ENCODE results near the gene DLG2.

Gene DLG2

DNA sequence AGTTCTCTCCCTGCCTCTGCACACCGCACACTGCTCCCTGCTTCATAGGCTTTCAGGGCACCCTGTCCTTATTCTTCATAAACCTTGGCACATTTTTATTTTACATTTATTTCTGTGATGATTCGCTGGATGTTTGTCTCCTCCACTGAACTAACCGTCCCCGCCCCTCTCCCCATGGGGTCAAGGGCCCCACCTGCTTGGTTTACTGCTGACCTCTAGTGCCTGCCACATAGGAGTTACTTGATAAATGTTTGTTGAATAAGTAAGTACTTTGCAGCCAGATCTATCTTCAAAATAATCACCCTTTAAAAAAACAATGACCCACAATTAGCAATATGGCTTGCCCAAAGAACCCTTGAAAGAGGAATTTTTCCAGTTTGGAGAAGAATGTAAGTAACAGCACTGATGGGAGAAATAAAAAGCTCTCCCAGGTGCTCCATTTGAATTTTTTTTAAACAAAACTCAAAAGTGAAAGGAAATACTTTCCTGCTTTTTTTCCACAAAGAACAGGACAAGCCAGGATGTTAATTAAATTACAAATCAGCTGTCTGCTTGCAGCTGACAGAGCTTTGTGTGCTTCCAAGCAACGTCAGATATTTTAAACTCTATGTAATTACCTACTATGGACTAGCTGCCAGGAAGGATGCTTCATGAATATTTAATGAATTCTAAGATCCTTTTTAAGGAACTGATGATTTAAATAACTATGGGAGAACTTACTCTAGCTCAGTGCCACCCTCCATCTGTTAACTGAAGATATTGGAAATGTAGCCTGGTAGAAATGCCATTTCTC, 1083.6 kb downstream of the DLG2 start:
- peaks cover 15% of the 10 kb centered on the region for H3K27me3 Mint-ChIP-seq (ENCODE audit: low read depth, poor library complexity)
- no peak overlapping the region for H3K4me3 Mint-ChIP-seq
- DNase-seq, result peak; percentile 14
- H3K36me3 Mint-ChIP-seq (ENCODE audit: low read depth), result no peaks in the 10 kb centered on the region
- H3K4me1 Mint-ChIP-seq, result peaks cover 6% of the 10 kb centered on the region
- TF ChIP-seq, protein P1, sequence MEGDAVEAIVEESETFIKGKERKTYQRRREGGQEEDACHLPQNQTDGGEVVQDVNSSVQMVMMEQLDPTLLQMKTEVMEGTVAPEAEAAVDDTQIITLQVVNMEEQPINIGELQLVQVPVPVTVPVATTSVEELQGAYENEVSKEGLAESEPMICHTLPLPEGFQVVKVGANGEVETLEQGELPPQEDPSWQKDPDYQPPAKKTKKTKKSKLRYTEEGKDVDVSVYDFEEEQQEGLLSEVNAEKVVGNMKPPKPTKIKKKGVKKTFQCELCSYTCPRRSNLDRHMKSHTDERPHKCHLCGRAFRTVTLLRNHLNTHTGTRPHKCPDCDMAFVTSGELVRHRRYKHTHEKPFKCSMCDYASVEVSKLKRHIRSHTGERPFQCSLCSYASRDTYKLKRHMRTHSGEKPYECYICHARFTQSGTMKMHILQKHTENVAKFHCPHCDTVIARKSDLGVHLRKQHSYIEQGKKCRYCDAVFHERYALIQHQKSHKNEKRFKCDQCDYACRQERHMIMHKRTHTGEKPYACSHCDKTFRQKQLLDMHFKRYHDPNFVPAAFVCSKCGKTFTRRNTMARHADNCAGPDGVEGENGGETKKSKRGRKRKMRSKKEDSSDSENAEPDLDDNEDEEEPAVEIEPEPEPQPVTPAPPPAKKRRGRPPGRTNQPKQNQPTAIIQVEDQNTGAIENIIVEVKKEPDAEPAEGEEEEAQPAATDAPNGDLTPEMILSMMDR (IDR thresholded peaks at IDR 0.05), result no peak
- peaks cover 9% of the 10 kb centered on the region for H3K9me3 Mint-ChIP-seq
- H3K27ac Mint-ChIP-seq, result no peak overlapping the region

DNA sequence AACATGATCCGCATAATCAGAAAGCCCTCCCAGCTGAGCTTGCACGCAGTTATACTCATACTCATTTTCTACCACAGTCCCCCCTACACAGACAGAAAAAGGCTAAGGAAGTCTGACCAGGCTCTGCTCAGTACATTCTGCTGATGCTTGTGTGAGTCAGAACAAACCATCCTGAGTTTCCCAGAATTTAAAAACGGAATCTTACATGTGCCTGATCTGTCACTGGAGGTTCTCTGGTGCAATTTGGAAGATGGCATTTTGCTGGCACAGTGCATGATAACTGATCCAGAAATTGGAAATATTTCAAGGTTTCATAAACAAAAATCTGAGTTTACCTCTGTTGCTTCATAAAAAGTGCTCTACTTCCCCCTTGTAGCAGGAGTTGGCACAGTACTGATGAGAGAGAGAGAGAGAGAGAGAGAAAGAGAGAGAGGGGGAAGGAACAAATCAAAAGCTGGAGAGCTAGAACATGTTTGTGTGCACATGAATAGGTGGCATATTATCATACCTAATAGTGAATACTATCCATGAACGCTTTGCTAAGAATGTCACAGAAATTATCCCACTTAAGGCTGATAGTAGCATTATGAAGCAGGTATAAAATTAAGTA, 1085.3 kb downstream of the DLG2 start:
- peaks cover 15% of the 10 kb centered on the region for H3K27me3 Mint-ChIP-seq (ENCODE audit: low read depth, poor library complexity)

DNA sequence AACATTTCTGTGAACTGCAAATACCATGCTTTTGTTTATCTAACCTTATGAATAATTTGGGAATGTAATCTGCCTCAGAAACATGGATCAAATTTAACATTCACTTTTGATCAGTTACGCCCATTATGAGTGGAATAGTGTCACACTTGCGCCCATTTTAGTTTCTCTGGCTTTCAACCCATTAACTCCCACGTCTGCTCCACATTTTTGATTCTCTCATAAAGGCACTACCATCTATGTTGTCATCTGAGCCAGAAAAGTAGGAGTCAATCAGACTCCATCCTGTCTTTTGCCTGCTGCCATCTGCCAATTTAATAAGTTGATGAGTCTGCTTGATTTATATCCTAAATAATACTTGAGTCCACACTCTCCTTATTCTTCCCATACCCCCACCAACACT, 1090.7 kb downstream of the DLG2 start:
- TF ChIP-seq, protein P1 (IDR thresholded peaks at IDR 0.05), result no peak
- DNase-seq, result no peak
- H3K27me3 Mint-ChIP-seq (ENCODE audit: low read depth, poor library complexity), result peaks cover 6% of the 10 kb centered on the region
- H3K36me3 Mint-ChIP-seq (ENCODE audit: low read depth), result no peaks in the 10 kb centered on the region
- H3K27ac Mint-ChIP-seq, result no peak overlapping the region
- H3K9me3 Mint-ChIP-seq, result peaks cover 5% of the 10 kb centered on the region
- no peak overlapping the region for H3K4me3 Mint-ChIP-seq
- no peaks in the 10 kb centered on the region for H3K4me1 Mint-ChIP-seq

More for the DNA sequence above, 1085.3 kb downstream of the DLG2 start:
- Mint-ChIP-seq H3K9me3 (peaks cover 9% of the 10 kb centered on the region), H3K36me3 (ENCODE audit: low read depth) (no peaks in the 10 kb centered on the region), H3K4me3 (no peak overlapping the region), H3K27ac (no peak overlapping the region), H3K4me1 (peaks cover 6% of the 10 kb centered on the region)
- DNase-seq, result no peak
- TF ChIP-seq, protein P1 (IDR thresholded peaks at IDR 0.05), result no peak

DNA sequence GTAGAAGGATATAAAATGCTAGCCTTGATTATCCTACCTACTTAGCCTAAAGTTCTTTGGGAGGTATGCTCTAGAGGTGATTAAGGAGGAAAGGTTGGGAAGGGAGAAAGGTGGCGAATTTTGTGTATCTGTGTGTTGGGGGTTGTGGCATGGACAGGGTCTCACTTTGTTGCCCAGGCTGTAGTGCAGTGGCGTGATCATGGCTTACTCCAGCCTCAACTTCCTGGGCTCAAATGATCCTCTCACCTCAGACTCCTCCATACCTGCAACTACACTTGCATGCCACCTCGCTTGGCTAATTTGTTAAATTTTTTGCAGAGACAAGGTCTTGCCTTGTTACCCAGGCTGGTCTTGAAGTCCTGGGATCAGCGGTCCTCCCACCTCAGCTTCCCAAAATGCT, 1094.8 kb downstream of the DLG2 start:
- Mint-ChIP-seq H3K27ac (no peak overlapping the region), H3K27me3 (ENCODE audit: low read depth, poor library complexity) (peaks cover 7% of the 10 kb centered on the region), H3K36me3 (ENCODE audit: low read depth) (no peaks in the 10 kb centered on the region), H3K4me3 (no peak overlapping the region), H3K4me1 (no peaks in the 10 kb centered on the region), H3K9me3 (no peaks in the 10 kb centered on the region)
- TF ChIP-seq, protein P1 (IDR thresholded peaks at IDR 0.05), result no peak
- DNase-seq, result no peak

DNA sequence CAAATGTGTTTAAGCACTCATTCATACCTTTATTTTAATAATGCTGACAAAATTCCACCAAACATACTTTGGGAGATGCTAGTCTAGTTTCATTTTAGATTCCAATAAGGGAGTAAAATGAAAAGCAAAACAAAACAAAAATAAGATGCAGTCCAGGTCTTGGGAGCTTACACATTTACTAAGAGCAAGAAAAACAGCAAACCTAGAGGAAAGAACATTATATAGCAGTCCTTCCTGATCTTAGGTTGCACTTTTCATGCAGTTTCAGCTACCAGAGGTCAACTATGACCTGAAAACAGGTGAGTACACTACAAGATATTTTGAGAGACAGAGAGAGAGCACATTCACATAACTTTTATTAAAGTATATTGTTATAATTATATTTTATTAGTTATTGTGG, 1100.9 kb downstream of the DLG2 start:
- peaks cover 4% of the 10 kb centered on the region for H3K27me3 Mint-ChIP-seq (ENCODE audit: low read depth, poor library complexity)
- H3K36me3 Mint-ChIP-seq (ENCODE audit: low read depth), result no peaks in the 10 kb centered on the region
- H3K4me3 Mint-ChIP-seq, result no peak overlapping the region

More for the DNA sequence above, 1100.9 kb downstream of the DLG2 start:
- no peaks in the 10 kb centered on the region for H3K4me1 Mint-ChIP-seq
- no peak for DNase-seq
- TF ChIP-seq, protein P1 (IDR thresholded peaks at IDR 0.05), result no peak
- H3K27ac Mint-ChIP-seq, result no peak overlapping the region
- no peaks in the 10 kb centered on the region for H3K9me3 Mint-ChIP-seq

Data from nephron progenitor cell (in vitro differentiated cells).